ENCODE measurements around the gene BABAM1. TPM values are rescaled to one million over a fixed set of nuclear protein-coding genes. Genes with fewer than 3 reads are reported as not detected.
A peak's percentile ranks its signal among the peaks of the same experiment; 100 is the strongest.

The BABAM1 gene
- total and polyA plus RNA-seq, 9 of the 15 experiments (the other 6 are each of a cell fraction or from before 2014, with no cell fraction given) = 14.7 to 160 (median 113) TPM

DNA sequence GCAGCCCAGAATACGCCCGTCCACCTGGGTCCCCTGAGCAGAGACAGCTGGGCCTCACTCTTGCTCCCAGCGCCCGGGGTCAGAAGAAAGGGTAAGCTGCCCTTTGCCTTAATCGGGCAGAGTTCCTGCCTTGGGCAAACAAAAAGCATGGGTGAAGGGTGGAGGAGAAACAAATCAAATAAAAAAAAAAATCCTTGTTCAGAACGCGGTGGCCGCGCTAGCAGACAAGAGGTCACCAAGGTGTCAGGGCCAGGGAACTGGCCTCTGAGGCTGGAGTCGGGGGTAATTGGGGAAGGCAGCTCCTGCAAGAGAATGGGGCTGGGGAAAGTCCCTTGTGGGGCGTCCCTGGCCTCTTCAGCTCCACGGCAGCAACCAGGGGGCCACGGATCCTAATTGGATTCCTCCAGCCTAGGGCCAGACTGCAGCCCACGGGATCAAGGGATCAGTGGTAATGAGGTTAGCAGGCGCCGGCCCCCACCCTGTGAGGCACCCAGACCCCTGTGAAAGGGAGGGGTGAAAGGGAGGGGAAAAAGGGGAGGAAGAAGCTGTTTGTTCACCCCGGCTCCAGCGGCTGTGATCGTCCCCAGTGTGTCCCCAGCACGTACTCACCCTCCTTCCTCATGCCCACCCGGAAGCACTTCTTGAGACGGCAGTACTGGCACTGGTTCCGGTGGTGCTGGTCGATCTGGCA lies 27.0 kb upstream of the BABAM1 start (continued):
- TF ChIP-seq, protein P1, sequence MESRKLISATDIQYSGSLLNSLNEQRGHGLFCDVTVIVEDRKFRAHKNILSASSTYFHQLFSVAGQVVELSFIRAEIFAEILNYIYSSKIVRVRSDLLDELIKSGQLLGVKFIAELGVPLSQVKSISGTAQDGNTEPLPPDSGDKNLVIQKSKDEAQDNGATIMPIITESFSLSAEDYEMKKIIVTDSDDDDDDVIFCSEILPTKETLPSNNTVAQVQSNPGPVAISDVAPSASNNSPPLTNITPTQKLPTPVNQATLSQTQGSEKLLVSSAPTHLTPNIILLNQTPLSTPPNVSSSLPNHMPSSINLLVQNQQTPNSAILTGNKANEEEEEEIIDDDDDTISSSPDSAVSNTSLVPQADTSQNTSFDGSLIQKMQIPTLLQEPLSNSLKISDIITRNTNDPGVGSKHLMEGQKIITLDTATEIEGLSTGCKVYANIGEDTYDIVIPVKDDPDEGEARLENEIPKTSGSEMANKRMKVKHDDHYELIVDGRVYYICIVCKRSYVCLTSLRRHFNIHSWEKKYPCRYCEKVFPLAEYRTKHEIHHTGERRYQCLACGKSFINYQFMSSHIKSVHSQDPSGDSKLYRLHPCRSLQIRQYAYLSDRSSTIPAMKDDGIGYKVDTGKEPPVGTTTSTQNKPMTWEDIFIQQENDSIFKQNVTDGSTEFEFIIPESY (CRISPR knock-in tag; IDR thresholded peaks at IDR 0.05) = 0 out of 2 replicates have a peak, but pooled peaks have one; percentile 16
- no peak for TF ChIP-seq ZNF79 (CRISPR knock-in tag; IDR thresholded peaks at IDR 0.05; ENCODE audit: low read depth)
- no peak for TF ChIP-seq LARP7 (IDR thresholded peaks at IDR 0.05)

DNA sequence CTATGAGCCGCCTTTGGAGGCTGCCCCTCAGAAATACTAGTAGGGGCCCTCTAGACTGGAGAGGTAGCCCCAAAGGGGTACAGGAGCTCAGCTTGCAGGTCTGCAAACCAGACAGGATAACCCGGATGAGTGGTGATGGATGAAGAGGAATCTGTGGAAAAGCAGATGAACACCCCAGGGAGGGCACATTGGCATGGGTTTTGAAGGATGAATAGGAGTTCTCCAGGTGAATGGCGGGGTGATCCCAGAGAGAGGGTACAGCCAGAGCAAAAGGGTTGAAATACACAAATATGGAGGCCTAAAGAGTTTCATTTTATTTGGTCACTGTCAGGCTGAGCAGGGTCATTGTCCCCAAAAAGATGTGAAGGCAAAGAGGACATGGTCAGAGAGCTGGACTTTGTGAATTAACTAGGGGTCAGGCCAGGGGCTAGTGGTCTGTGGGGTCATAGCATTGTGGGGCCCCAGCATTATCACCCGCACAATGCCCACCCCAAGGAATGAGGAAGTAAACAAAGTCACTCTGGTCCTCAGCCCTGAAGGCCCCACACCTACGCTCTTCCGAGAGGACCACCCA lies 26.3 kb upstream of the BABAM1 start:
- peaks cover 61% of the 10 kb centered on the region for H3K79me2 ChIP-seq (ENCODE audit: control insufficient read depth, insufficient read depth, low read length)
- WGBS (ENCODE audit: insufficient coverage, low coverage, missing lambda C conversion rate) = 95% methylated on average over 6 of the region's 6 CpGs
- no peak overlapping the region for H2AFZ ChIP-seq (ENCODE audit: low read depth, low read length)
- H3K27me3 ChIP-seq (ENCODE audit: control insufficient read depth in 2 of 2, insufficient read depth in 2 of 2, low read length in 2 of 2) = no peaks in the 10 kb centered on the region
- H4K20me1 ChIP-seq (replicated peaks; ENCODE audit: control insufficient read depth, insufficient read depth, low read length) = peaks cover 15% of the 10 kb centered on the region
- no peak overlapping the region for H3K27ac ChIP-seq (ENCODE audit: extremely low read depth, low read depth, low read length)
- peaks cover 20 to 58% of the 10 kb centered on the region in 2 experiments for H3K4me1 ChIP-seq (replicated peaks in 1 of 2; ENCODE audit: control insufficient read depth in 2 of 2, insufficient read depth in 2 of 2, low read length in 2 of 2)
- no peak overlapping the region for H3K4me3 ChIP-seq
- ATAC-seq (no peak), DNase-seq (ENCODE audit: extremely low read depth in 1 of 4, low spot score in 3 of 4) (no peak), FAIRE-seq (no peak)
- peak overlapping the region in 1 of 2 experiments; percentile 77; a peak in 2 of 4 replicates for H3K9ac ChIP-seq (ENCODE audit: insufficient read depth in 1 of 2, low read depth in 2 of 2, low read length in 2 of 2)
- no TSS peak for BruUV-seq (replicated peaks)
- ChIA-PET POLR2A (interaction anchor here (0.6 to 11.3 kb wide), 8 partner anchors 15 to 560 kb away, joined by 3 to 129 read pairs (median 3); partner anchors contain the start of genes BABAM1, DDA1, OCEL1 and USE1), CTCF (ENCODE audit: low intra/inter-chr PET ratio) (no interaction called here)
- in situ Hi-C loops (cut with MboI) (no loop called here), intact Hi-C loops (cut with micrococcal nuclease) (no loop called here)
- no peak for TF ChIP-seq TAF1 (IDR thresholded peaks at IDR 0.05; ENCODE audit: control insufficient read depth, extremely low read depth, insufficient read depth, low read length, severe bottlenecking)
- no peak for TF ChIP-seq STAG1 (CRISPR knock-in tag; IDR thresholded peaks at IDR 0.05; ENCODE audit: borderline replicate concordance)
- 0 out of 2 replicates have a peak, but pooled peaks have one; percentile 11 for TF ChIP-seq RBFOX2 (IDR thresholded peaks at IDR 0.05; ENCODE audit: low read depth, low read length)
- no peak for TF ChIP-seq PML (IDR thresholded peaks at IDR 0.05; ENCODE audit: low read length)
- TF ChIP-seq ZKSCAN8 (CRISPR knock-in tag; IDR thresholded peaks at IDR 0.05) = no peak
- no peaks in the 10 kb centered on the region for H3K9me3 ChIP-seq (replicated peaks; ENCODE audit: control insufficient read depth, insufficient read depth, low read depth, low read length)
- peaks cover 45% of the 10 kb centered on the region; the same call in 2 of the 3 replicates for H3K36me3 ChIP-seq (ENCODE audit: control insufficient read depth, insufficient read depth, low read length)
- H3K9me1 ChIP-seq (ENCODE audit: control insufficient read depth, insufficient read depth, low read length) = no peaks in the 10 kb centered on the region
- no peak overlapping the region for H3K4me2 ChIP-seq (ENCODE audit: insufficient read depth, low read length)

Data from K562 (cell line).